ENCODE data around the gene CAST.

GRCh38 chr5:96741891-96742309 is 79.7 kb downstream of the CAST start:
- TF ChIP-seq CTCF (IDR thresholded peaks at IDR 0.05) (no peak), POLR2A (IDR thresholded peaks at IDR 0.05) (no peak)

All from lower leg skin (tissue), 3 donors.